GM21723 (cell line): ENCODE data around the gene ARL4D.
"Not testable (repeated sequence)": the region's sequence is repeated elsewhere in the genome, so short reads cannot be mapped to it uniquely, and the experiment has no call there.

Source experiments
- ATAC-seq: cut with Tn5 transposase; IDR thresholded peaks from one replicate; pipeline ENCODE4 v1.9.1; 2021; ENCODE audit warnings: mild to moderate bottlenecking, moderate library complexity; ENCODE audit not compliant: unreplicated experiment

ARL4D gene

DNA sequence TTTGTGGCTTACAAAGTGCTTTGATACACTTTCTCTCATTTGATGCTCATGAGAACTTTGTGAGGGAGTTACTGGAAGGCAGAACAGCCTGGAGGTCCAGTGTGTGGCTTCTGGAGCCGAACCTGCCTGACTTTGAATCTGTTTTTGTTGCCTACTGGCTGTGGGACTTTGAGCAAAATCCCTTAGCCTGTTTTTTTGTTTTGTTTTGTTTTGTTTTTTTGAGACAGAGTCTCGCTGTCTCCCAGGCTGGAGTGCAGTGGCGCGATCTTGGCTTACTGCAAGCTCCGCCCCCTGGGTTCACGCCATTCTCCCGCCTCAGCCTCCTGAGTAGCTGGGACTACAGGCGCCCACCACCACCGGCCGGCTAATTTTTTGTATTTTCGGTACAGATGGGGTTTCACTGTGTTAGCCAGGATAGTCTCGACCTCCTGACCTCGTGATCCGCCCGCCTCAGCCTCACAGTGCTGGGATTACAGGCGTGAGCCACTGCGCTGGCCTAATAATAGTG lies 20.6 kb downstream of the ARL4D start:
- not testable (repeated sequence) for ATAC-seq

DNA sequence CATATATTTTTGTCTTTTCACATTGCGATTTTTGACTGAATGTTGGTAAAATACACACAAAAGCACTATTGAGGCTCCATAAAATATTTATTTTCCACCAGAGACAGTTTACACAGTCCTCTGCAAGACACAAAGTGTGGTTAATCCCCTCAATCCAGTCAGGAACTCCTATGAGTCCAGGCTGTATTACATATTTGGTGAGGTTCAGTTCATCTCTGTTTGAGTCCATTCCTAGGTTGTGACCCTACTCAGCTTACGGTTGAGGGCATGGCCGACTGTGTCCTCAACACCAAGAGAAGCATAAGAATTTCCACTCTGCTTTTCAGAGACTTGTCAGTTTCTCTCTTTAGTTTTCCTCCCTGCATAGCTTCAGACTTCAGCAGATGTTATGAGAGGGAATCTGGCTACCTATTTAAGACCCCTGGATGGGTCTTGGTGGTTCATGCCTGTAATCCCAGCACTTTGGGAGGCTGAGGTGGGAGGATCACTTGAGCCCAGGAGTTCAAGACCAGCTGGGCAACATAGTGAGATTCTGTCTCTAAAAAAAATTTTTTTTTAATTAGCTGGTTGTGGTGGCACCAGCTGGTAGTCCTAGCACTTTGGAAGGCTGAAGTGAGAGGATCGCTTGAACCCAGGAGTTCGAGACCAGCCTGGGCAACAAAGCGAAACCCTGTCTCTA lies 25.1 kb downstream of the ARL4D start:
- ATAC-seq, result no peak

DNA sequence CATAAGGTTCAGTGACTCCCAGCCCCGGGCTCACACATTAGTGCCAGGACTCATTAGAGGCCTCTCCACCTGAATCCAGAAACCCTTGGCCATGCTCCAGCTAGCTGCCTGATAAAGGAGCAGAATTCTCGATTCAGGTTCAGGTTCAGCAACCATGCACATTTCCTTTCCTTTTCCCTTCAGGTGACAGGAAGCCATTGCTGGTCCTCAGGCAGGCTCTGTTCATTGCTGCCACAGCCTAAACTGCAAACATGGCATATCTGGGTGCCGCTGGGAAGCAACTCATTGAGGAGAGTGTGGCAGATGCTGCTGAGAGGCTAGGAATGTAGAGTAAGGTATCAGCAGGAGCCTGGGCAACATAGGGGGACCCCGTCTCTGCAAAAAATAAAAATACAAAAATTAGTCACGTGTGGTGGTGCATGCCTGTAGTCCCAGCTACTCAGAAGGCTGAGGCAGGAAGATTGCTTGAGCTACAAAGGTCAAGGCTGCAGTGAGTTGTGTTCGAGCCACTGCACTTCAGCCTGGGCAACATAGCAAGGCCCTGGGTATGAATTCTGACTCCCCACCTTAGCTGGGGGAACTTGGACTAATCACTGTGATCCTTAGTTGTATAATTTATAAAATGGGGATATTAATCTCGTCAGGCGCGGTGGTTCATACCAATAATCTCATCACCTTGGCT lies 28.7 kb downstream of the ARL4D start:
- ATAC-seq, result no peak

DNA sequence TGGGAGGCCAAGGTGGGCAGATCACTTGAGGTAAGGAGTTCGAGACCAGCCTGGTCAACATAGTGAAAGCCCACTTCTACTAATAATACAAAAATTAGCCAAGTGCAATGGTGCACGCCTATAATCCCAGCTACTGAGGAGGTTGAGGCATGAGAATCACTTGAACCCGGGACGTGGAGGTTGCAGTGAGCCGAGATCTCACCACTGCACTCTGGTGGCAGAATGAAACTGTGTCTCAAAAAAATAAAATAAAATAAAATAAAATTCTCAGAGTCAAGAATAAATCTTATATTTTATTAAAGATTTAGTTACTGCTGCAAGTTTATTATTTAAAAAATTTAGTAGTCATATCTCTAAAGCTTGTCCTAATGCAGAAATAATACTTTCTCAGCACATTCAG lies 29.7 kb downstream of the ARL4D start:
- ATAC-seq, result no peak

DNA sequence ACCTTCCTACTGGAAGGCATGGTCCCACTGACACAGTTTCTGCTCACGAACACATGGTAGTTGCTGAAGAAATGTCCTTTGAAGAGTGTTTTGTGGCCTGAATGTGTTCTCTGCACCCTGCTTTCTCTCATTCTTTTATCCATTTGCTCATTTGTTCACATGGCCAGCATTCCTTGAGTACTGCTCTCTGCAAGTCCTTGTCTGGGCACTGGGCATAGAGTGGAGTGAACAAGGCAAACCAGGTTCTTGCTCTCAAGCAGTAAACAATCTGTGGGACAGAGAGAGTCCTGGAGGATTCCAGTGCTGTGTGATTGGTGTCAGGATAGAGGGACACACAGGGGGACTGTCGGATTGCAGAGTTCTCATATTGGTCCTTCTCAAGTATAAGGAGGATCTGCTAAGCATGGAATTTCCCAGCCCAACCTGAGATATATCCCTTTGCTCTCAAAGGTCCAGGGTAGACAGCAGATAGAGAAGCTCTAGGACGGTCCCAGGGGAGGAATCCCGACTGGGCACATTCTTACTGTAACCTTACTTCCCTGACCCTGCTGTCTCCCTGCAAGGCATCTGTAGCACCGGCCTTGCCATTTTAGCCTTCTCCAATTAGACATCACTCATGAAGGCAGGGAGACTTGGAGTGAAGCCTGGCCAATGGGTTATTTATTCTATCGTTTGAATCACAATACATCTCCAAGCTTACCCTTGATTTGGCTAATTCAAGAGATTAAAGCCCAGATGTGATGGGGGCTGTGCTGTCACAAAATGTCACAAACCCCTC lies 32.3 kb downstream of the ARL4D start:
- no peak for ATAC-seq

DNA sequence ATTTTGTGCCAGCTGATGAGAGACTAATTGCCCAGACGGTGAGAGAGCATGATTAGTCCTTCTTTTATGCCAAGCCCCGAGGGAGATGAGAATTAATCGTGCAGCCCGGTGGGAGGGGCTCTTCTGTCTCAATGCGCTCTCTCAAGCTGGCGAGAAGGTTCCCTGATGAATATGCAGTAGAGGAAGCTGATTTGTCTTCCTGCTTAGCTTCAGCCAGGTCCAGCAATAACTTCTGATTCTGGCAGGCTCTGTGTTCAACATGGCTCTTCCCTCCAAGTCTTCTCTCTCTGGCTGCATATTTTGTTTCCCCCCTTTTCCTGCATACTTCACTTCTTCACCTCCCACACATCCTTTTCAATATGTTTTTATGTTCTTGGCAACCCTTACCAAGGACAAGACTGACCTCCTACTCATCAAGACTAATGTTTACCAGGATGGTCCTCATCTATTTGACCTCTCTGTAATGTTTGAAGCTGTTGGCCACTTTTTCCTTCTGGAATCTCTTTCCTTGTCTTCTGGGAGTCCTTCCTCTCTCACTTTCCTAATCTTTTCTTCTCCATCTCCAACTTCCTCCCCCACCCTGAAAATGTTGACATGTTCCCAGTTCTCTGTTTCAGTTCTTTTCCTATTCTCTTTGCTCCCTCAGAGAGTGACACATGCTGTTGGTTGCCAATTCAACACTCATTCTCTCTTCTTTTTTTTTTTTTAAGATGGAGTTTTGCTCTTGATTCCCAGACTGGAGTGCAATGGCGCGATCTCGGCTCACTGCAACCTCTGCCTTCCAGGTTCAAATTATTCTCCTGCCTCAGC lies 33.1 kb downstream of the ARL4D start:
- no peak for ATAC-seq

DNA sequence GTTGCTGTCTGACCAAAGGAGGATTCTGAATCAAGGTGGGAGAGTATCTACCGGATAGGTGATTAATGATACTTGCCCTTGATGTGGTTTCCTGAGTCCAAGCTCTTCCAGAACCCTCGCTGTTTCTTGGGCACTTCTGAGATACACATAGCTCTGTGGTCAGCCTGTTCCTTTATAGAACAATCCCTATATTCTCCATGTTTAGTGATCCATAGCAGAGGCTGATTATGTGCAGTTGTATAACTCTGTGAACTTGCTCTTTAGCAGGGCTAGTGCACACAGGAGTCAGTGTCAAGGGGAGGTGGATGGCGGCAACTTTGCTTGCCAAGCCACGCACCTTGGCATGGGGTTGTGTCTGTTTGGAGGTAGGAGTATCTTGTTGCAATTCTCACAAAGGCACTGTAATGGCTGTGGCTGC lies 36.1 kb downstream of the ARL4D start:
- no peak for ATAC-seq

DNA sequence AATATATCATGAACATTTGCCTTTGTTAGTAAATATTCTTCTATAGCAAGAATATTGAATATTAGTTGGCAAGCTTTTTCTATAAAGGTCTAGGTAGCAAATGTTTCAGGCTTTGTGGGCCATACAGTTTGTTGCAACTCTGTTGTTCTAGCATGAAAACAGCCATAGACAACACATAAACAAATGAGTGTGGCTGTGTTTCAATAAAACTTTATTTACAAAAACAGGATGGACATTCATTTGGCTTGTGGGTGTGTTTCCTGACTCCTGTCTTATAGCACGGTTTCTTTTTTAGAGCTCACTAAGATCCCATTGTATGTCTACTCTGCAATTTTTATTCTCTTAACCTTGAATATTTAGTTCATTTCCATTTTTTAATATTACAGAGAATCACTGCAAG lies 39.0 kb downstream of the ARL4D start:
- no peak for ATAC-seq

DNA sequence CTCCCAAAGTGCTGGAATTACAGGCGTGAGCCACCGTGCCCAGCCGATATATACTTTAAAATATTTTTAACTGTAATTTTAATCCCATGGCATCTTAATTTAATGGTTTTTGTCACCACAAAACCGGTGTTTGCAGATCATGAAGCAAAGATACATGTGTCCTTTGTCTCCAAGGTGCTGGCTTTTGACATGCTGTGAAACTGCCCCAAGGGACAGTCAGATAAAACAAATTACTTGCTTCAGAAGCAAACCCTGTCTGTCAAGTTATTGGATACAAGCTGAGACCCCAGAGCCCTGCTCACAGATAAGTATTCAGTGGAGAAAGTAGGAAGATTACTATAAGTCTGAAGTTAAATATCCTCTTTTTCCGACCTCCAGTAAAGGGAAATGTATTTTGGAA lies 39.8 kb downstream of the ARL4D start:
- ATAC-seq, result no peak

DNA sequence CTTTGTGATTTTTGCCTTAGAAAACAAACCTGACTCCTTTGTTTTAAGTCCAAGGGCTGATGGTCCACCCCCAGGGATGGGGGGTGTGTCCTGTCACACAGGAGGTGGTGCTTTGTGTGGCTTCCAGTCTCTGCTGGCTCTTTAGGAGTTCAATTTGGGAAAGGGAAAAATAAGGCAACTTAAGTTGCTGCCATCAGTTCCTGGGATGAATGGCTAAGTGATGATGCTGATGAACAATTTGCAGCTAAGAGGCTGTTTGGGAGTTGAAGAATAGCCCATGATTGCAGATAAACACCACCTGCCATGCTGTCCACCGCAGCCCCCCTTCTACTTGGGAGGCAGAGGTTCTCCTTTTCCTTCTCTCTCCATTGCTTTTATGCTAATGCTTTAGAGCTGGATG lies 40.2 kb downstream of the ARL4D start:
- ATAC-seq, result no peak

DNA sequence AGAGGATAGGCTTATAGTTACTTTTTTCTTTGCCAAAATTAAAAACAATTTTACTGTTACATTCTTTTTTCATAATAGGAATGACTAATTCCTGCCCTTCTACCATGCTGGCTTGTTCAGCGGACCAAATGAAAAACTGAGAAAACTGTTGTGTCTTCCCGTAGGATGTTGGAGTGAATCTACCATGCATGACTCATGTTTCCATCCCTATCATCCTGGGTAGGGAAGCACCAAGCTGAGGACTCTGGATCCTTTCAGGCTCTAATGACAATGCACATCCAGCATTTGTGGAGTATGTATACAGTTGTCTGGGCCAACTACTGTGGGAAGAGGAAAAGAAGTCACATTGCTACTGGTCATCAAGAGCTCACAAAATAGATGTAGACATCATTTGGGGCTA lies 43.9 kb downstream of the ARL4D start:
- no peak for ATAC-seq

DNA sequence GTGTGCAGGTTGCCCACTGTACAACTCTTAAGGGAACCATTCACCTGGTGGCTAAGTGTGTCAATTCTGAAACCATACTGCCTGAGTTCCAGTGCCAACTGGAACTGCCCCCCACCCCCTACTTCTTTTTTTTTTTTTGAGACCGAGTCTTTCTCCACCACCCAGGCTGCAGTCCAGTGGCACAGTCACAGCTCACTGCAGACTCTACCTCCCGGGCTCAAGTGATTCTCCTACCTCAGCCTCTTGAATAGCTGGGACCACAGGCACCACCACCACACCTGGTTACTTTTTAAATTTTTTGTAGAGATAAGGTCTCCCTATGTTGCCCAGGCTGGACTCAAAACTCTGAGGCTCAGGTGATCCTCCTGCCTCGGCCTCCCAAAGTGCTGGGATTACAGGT lies 44.6 kb downstream of the ARL4D start:
- no peak for ATAC-seq

DNA sequence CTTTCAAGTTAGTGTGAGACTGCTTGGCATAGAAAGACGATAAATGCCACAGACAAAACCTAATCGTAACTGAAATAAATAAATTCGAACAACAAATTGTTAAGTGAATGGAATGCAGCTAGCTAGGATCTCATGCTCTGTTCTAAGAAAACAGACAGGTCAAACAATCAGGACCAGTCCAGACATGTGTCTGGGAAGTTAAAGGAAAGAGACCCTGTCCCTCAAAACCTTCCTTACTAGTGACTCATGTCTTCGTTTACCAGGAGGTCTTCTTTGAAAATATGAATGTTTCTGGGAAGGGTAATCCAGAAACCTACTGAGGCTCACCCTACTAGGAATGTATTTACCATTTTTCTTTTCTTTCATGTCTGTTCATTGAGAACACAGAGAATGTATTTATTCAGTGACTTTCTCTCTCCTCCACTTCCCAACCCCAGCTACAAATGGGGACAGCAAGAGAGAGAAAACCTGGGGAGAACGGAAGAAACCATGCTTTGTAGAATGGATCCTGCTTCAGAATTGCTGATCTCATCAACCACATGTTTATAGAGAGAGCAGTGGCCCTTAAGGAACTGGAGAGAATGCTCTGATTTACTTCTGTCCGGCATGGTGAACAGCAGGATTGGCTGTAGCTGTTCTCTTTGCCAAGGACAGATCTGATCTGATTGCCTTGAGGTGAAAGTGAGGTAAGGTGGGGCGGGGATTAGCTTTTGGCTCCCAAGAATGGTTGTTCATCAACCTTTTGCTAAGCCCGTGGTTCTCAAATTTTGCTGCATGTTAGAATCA lies 45.6 kb downstream of the ARL4D start:
- no peak for ATAC-seq

DNA sequence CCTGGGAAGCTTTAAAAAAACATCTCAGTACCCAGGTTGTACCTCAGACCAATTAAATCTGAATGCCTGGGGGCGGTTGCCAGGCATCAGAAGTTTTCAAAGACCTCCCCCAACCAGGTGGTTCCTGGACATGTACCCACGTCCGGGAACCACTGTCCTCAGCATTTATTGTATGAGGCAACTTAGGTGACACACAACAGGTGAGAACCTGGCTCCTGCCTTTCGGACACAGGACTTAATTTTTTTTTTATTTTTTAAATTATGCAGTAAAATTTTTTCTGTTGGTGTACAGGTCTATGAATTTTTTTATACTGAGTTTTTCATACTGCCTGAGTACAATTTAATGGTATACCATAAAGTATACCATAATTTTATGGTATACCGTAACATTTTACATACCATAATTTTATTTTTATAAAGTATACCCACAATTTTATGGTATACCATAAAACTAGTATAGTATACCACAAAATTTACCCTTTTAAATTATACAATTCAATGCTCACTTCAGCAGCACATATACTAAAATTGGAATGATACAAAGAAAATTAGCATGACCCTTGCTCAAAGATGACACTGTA lies 46.3 kb downstream of the ARL4D start:
- no peak for ATAC-seq

DNA sequence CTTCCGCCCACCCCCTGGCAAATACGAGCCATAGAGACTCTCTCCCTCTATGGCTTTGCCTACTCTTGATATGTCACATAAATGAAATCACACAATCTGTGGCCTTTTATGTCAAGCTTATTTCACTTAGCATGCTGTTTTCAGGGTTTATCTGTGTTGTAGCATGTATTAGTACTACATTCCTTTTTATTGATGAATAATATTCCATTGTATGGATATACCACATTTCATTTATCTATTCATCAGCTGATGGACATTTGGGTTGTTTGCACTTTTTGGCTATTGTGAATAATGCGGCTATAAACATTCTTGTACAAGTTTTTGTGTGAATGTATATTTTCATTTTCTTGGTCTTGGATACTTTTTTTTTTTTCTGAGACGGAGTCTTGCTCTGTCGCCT lies 48.0 kb downstream of the ARL4D start:
- ATAC-seq, result no peak

DNA sequence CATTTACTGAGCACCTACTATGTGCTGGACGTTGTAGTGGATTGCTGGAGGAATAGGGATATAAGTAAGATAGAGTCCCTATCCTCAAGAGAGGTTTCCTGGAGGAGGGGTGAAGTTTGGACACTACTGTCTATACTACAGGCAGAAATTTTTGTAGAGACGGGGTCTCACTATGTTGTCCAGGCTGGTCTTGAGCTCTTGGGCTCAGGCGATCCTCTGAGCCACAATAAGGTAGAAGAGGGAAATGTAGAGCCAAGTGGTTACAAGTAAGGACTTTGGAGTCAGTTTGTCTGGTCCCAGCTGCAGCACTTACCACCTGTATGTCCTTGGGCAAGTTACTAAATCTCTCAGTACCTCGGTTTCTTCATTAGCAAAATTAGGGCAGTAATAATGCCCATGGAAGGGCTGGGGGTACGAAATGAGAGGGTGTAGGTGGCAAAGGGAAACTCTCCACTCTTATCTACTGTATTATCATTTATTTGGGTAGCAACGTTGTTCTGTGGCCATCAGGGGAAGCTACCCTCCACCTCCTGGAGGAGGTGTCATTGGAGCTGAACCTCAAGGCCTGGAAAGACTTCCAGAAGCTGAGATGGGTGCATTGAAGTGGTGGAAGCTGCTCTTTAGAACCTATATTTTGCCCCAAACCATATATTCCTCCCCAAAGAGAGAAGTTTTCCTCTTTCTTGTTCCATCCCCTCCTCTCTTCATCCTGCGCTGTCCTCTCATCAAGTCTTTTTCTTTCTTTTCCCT lies 50.1 kb downstream of the ARL4D start:
- ATAC-seq, result no peak

DNA sequence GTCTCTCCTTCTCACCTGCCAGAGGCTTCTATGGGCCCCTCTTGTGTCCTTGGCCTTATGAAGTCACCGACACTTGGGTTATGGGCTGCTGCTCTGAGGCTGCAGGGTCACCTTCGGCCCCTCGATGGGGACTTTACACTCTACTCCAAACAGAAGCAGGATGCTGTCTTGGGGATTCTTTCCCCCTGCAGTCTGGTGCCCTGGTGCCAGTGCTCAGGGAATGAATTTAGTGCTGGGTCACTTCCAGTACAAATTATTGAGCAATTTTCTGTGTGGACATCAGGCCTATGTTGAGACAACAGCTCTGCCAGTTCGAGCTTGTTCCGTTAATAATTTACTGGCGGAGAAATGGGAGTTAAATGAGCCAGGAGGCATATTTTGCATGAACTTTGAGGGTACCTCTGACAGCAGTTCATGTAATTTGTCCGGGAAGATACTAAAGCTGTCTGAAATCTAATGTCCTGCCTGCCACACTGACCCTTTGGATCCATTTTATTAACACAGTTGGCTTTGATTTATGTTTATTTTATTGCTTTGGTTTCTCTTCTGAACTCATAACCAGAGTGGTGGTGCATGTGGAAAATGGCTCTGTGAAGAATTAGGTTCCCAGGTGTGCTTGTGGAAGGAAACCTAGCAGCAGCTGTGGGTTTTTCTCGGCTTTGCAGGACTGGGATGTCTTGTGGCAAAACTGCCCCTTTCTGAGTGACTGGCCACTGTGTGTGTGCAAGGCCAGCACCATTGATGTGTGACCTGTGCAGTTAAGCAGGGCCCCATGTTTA lies 50.9 kb downstream of the ARL4D start:
- ATAC-seq, result no peak
